ENCODE data around the gene METTL13.

GRCh38 chr1:171801487-171801891 is 20.0 kb downstream of the METTL13 start:
- TF ChIP-seq CTCF (IDR thresholded peaks at IDR 0.05) (peak; percentile 51 to 77 (median 68)), POLR2A (IDR thresholded peaks at IDR 0.05) (no peak)
